ENCODE data around the gene FNTB. TPM values are rescaled to one million over a fixed set of nuclear protein-coding genes. Genes with fewer than 3 reads are reported as not detected.
A peak's percentile ranks its signal among the peaks of the same experiment; 100 is the strongest.

The FNTB gene
- total RNA-seq, 4 donors from 2014 or later = 40.6 to 44.6 (median 43.2) TPM

- H3K9me3 ChIP-seq = no peaks in the 10 kb centered on the region
- peaks cover 21% of the 10 kb centered on the region for H3K4me1 ChIP-seq
- 70% methylated on average over 8 of the region's 8 CpGs for WGBS
- DNase-seq (ENCODE audit: low spot score in 2 of 2) = peak in 1 of 2 donors; percentile 41
- no peaks in the 10 kb centered on the region for H3K36me3 ChIP-seq
- no peak for TF ChIP-seq CTCF (IDR thresholded peaks at IDR 0.05)
- TF ChIP-seq POLR2AphosphoS5 (IDR thresholded peaks at IDR 0.05) = no peak
- no peak for TF ChIP-seq POLR2A (IDR thresholded peaks at IDR 0.05)
- TF ChIP-seq EP300 (IDR thresholded peaks at IDR 0.05) = no peak
- H3K27me3 ChIP-seq = no peaks in the 10 kb centered on the region
- H3K27ac ChIP-seq = no peak overlapping the region
- H3K4me3 ChIP-seq = peak overlapping the region; percentile 81
These were observed 13.7 kb upstream of the FNTB start for GRCh38 chr14:64973026-64973442.

- Histone ChIP-seq H3K4me3 (no peak overlapping the region), H3K9me3 (no peaks in the 10 kb centered on the region), H3K27ac (no peak overlapping the region), H3K4me1 (peaks cover 21% of the 10 kb centered on the region), H3K27me3 (no peaks in the 10 kb centered on the region), H3K36me3 (no peaks in the 10 kb centered on the region)
- TF ChIP-seq CTCF (IDR thresholded peaks at IDR 0.05) (no peak), POLR2A (IDR thresholded peaks at IDR 0.05) (no peak), POLR2AphosphoS5 (IDR thresholded peaks at IDR 0.05) (no peak), EP300 (IDR thresholded peaks at IDR 0.05) (no peak)
- DNase-seq (ENCODE audit: low spot score in 2 of 2) = peak; percentile 17 to 54
- 95% methylated on average over 9 of the region's 9 CpGs for WGBS
These were observed 12.9 kb upstream of the FNTB start for GRCh38 chr14:64973826-64974225.

DNA sequence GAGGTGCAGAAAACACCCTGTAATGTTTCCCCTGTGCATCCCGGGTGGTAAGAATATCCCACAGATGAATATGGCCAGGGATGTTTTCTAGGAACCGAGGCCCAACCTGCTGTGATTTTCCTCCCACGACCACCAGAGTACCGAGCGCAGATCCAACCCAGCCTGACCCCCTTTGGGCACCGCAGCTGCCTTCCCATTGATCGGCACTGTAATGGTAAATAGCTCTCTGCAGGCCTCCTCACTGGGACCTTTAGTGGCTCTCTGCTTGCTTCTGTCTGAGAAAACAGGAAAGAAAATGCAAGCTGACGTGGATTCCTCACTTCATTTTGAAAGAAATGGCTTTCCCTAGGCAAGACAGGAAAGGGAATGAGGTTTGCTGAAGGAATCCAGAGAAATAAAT, 12.1 kb upstream of the FNTB start:
- Histone ChIP-seq H3K27me3 (no peaks in the 10 kb centered on the region), H3K4me3 (no peak overlapping the region), H3K27ac (no peak overlapping the region), H3K4me1 (peaks cover 21% of the 10 kb centered on the region), H3K9me3 (no peaks in the 10 kb centered on the region), H3K36me3 (no peaks in the 10 kb centered on the region)
- DNase-seq (ENCODE audit: low spot score in 2 of 2) = peak; percentile 17 to 40
- TF ChIP-seq EP300 (IDR thresholded peaks at IDR 0.05) = no peak
- TF ChIP-seq POLR2AphosphoS5 (IDR thresholded peaks at IDR 0.05) = no peak
- TF ChIP-seq CTCF (IDR thresholded peaks at IDR 0.05) = no peak
- no peak for TF ChIP-seq POLR2A (IDR thresholded peaks at IDR 0.05)
- 78% methylated on average over 8 of the region's 8 CpGs for WGBS

- no peak overlapping the region for H3K4me3 ChIP-seq
- 86% methylated on average over 5 of the region's 5 CpGs for WGBS
- DNase-seq (ENCODE audit: low spot score in 2 of 2) = no peak
- no peak for TF ChIP-seq EP300 (IDR thresholded peaks at IDR 0.05)
- no peaks in the 10 kb centered on the region for H3K36me3 ChIP-seq
- peaks cover 4% of the 10 kb centered on the region for H3K4me1 ChIP-seq
- H3K9me3 ChIP-seq = no peaks in the 10 kb centered on the region
- H3K27ac ChIP-seq = no peak overlapping the region
- H3K27me3 ChIP-seq = no peaks in the 10 kb centered on the region
These were observed 7.2 kb upstream of the FNTB start for GRCh38 chr14:64979336-64980074.

GRCh38 chr14:64983439-64984310, 3.0 kb upstream of the FNTB start:
- no peaks in the 10 kb centered on the region for H3K27me3 ChIP-seq
- DNase-seq (ENCODE audit: low spot score in 2 of 2) = no peak
- no peak for TF ChIP-seq POLR2A (IDR thresholded peaks at IDR 0.05)
- no peak for TF ChIP-seq POLR2AphosphoS5 (IDR thresholded peaks at IDR 0.05)
- no peak for TF ChIP-seq EP300 (IDR thresholded peaks at IDR 0.05)
- peak; percentile 47 to 67 for TF ChIP-seq CTCF (IDR thresholded peaks at IDR 0.05)
- H3K9me3 ChIP-seq = no peaks in the 10 kb centered on the region
- no peak overlapping the region for H3K27ac ChIP-seq
- H3K4me3 ChIP-seq = no peak overlapping the region
- peaks cover 24% of the 10 kb centered on the region for H3K4me1 ChIP-seq
- WGBS = 7% methylated on average over 15 of the region's 15 CpGs
- no peaks in the 10 kb centered on the region for H3K36me3 ChIP-seq

Data from suprapubic skin (tissue), 4 donors.